HEK293 (cell line): ENCODE data around the gene LPCAT1.

Source experiments
- CTCF ChIA-PET: fragments of 350-600 bp; formaldehyde crosslinking; extraction: SDS; loops from one replicate; lab custom pipeline; 2021; ENCODE audit warnings: antibody characterized with exemption; lab: Yijun Ruan, JAX
- POLR2A ChIA-PET: fragments of 300-600 bp; formaldehyde crosslinking; extraction: SDS; loops from one replicate; lab custom pipeline; 2020; ENCODE audit warnings: antibody characterized with exemption, inconsistent platforms; lab: Yijun Ruan, JAX
- H3K27ac ChIP-seq: fragments of 200-500 bp; sonication (Bioruptor generic); 2 replicates; pipeline ENCODE4 v1.5.1; 2014; ENCODE audit warnings: low read depth, low read length, control low read depth, inconsistent platforms; ENCODE audit errors: extremely low read depth
- H3K36me3 ChIP-seq, 2 experiments: fragments of 200-500 bp in 1 of 2; sonication (Bioruptor generic) in 1 of 2; 1 replicate in 1 of 2; 2 replicates in 1 of 2; pipeline ENCODE4 v1.5.1; 2014 to 2017; ENCODE audit warnings: inconsistent platforms in 2 of 2, low read length in 2 of 2; ENCODE audit not compliant: control insufficient read depth in 2 of 2, insufficient read depth in 1 of 2
- H3K4me1 ChIP-seq: fragments of 200-500 bp; sonication (Bioruptor generic); 2 replicates; pipeline ENCODE4 v1.5.1; 2014; ENCODE audit warnings: mild to moderate bottlenecking, low read length, inconsistent platforms; ENCODE audit not compliant: control insufficient read depth, insufficient read depth
- H3K4me3 ChIP-seq: 2 replicates; pipeline ENCODE4 v1.5.1; 2011; ENCODE audit warnings: low read depth, mild to moderate bottlenecking, control low read depth, low read length, moderate library complexity
- H3K9me3 ChIP-seq: fragments of 200-500 bp; sonication (Bioruptor generic); 2 replicates; pipeline ENCODE4 v1.5.1; 2014; ENCODE audit warnings: low read depth, low read length, inconsistent platforms; ENCODE audit not compliant: control insufficient read depth, insufficient read depth
- CTCF ChIP-seq: fragments of 450-650 bp; formaldehyde crosslinking; IDR thresholded peaks from 2 replicates; pipeline ENCODE4 v1.5.1; 2016; ENCODE audit warnings: missing biosample characterization, missing genetic modification characterization
- FEZF1 ChIP-seq: fragments of 450-650 bp; formaldehyde crosslinking; IDR thresholded peaks from 2 replicates; pipeline ENCODE4 v1.5.1; 2016; ENCODE audit warnings: missing biosample characterization, missing genetic modification characterization
- GLIS1 ChIP-seq: fragments of 450-650 bp; formaldehyde crosslinking; IDR thresholded peaks from 2 replicates; pipeline ENCODE4 v1.5.1; 2016; ENCODE audit warnings: missing biosample characterization, missing genetic modification characterization
- GLIS2 ChIP-seq: fragments of 450-650 bp; formaldehyde crosslinking; IDR thresholded peaks from 2 replicates; pipeline ENCODE4 v1.5.1; 2016; ENCODE audit warnings: missing biosample characterization, missing genetic modification characterization
- KLF1 ChIP-seq: fragments of 450-650 bp; formaldehyde crosslinking; IDR thresholded peaks from 2 replicates; pipeline ENCODE4 v1.5.1; 2016; ENCODE audit warnings: missing biosample characterization, missing genetic modification characterization
- MYNN ChIP-seq: fragments of 450-650 bp; formaldehyde crosslinking; IDR thresholded peaks from 2 replicates; pipeline ENCODE4 v1.5.1; 2016; ENCODE audit warnings: missing biosample characterization, missing genetic modification characterization, borderline replicate concordance
- MZF1 ChIP-seq: fragments of 450-650 bp; formaldehyde crosslinking; IDR thresholded peaks from 2 replicates; pipeline ENCODE4 v1.5.1; 2017; ENCODE audit warnings: missing biosample characterization, missing genetic modification characterization, borderline replicate concordance
- OVOL3 ChIP-seq: fragments of 450-650 bp; formaldehyde crosslinking; IDR thresholded peaks from 2 replicates; pipeline ENCODE4 v1.5.1; 2016; ENCODE audit warnings: missing biosample characterization, missing genetic modification characterization
- RBAK ChIP-seq: fragments of 450-650 bp; formaldehyde crosslinking; IDR thresholded peaks from 2 replicates; pipeline ENCODE4 v1.5.1; 2016; ENCODE audit warnings: missing biosample characterization, missing genetic modification characterization
- REPIN1 ChIP-seq: fragments of 450-650 bp; formaldehyde crosslinking; IDR thresholded peaks from 2 replicates; pipeline ENCODE4 v1.5.1; 2017; ENCODE audit warnings: missing biosample characterization, missing genetic modification characterization, low read depth
- SP2 ChIP-seq: fragments of 450-650 bp; formaldehyde crosslinking; IDR thresholded peaks from 2 replicates; pipeline ENCODE4 v1.5.1; 2016; ENCODE audit warnings: missing biosample characterization, missing genetic modification characterization
- ZFP41 ChIP-seq: fragments of 450-650 bp; formaldehyde crosslinking; IDR thresholded peaks from 2 replicates; pipeline ENCODE4 v1.5.1; 2016; ENCODE audit warnings: missing biosample characterization, missing genetic modification characterization, borderline replicate concordance
- ZIC2 ChIP-seq: fragments of 450-650 bp; formaldehyde crosslinking; IDR thresholded peaks from 2 replicates; pipeline ENCODE4 v1.5.1; 2016; ENCODE audit warnings: missing biosample characterization, missing genetic modification characterization
- ZNF169 ChIP-seq: fragments of 450-650 bp; formaldehyde crosslinking; IDR thresholded peaks from 2 replicates; pipeline ENCODE4 v1.5.1; 2016; ENCODE audit warnings: missing biosample characterization, missing genetic modification characterization
- ZNF354C ChIP-seq: fragments of 450-650 bp; formaldehyde crosslinking; IDR thresholded peaks from 2 replicates; pipeline ENCODE4 v1.5.1; 2016; ENCODE audit warnings: missing biosample characterization, missing genetic modification characterization, low read depth, borderline replicate concordance
- ZNF362 ChIP-seq: fragments of 450-650 bp; formaldehyde crosslinking; IDR thresholded peaks from 2 replicates; pipeline ENCODE4 v1.5.1; 2016; ENCODE audit warnings: missing biosample characterization, missing genetic modification characterization
- ZNF366 ChIP-seq: fragments of 450-650 bp; formaldehyde crosslinking; conservative IDR thresholded peaks from 2 replicates; pipeline ENCODE4 v1.5.1; 2016; ENCODE audit warnings: missing biosample characterization, missing genetic modification characterization
- ZNF423 ChIP-seq: fragments of 450-650 bp; formaldehyde crosslinking; IDR thresholded peaks from 2 replicates; pipeline ENCODE4 v1.5.1; 2016; ENCODE audit warnings: missing biosample characterization, missing genetic modification characterization
- ZNF501 ChIP-seq: fragments of 450-650 bp; formaldehyde crosslinking; IDR thresholded peaks from 2 replicates; pipeline ENCODE4 v1.5.1; 2016; ENCODE audit warnings: missing biosample characterization, missing genetic modification characterization
- ZNF677 ChIP-seq: fragments of 450-650 bp; IDR thresholded peaks from 2 replicates; pipeline ENCODE4 v1.5.0; 2018; ENCODE audit warnings: missing biosample characterization, mild to moderate bottlenecking, missing genetic modification characterization, moderate library complexity
- ZNF76 ChIP-seq: fragments of 450-650 bp; formaldehyde crosslinking; IDR thresholded peaks from 2 replicates; pipeline ENCODE4; 2016; ENCODE audit warnings: low read depth, missing biosample characterization, missing genetic modification characterization, borderline replicate concordance
- ZNF830 ChIP-seq: fragments of 450-650 bp; IDR thresholded peaks from 2 replicates; pipeline ENCODE4 v1.5.0; 2018; ENCODE audit warnings: missing biosample characterization, missing genetic modification characterization, low read depth, mild to moderate bottlenecking, moderate library complexity
- ZSCAN30 ChIP-seq: fragments of 450-650 bp; IDR thresholded peaks from 2 replicates; pipeline ENCODE4 v1.5.1; 2018; ENCODE audit warnings: missing biosample characterization, mild to moderate bottlenecking, missing genetic modification characterization, moderate library complexity
- TF ChIP-seq, protein P1 (sequence below): fragments of 450-650 bp; formaldehyde crosslinking; IDR thresholded peaks from 2 replicates; pipeline ENCODE4 v1.5.1; 2016; ENCODE audit warnings: missing biosample characterization, missing genetic modification characterization, low read depth
- TF ChIP-seq, protein P2 (sequence below): sonication (generic); formaldehyde crosslinking; IDR thresholded peaks from 2 replicates; pipeline ENCODE4 v1.8.1; 2022; ENCODE audit warnings: mild to moderate bottlenecking, moderate library complexity, missing genetic modification reagents
- TF ChIP-seq, protein P3 (sequence below): fragments of 450-650 bp; formaldehyde crosslinking; IDR thresholded peaks from 2 replicates; pipeline ENCODE4 v1.5.1; 2017; ENCODE audit warnings: missing biosample characterization, missing genetic modification characterization

Gene LPCAT1

DNA sequence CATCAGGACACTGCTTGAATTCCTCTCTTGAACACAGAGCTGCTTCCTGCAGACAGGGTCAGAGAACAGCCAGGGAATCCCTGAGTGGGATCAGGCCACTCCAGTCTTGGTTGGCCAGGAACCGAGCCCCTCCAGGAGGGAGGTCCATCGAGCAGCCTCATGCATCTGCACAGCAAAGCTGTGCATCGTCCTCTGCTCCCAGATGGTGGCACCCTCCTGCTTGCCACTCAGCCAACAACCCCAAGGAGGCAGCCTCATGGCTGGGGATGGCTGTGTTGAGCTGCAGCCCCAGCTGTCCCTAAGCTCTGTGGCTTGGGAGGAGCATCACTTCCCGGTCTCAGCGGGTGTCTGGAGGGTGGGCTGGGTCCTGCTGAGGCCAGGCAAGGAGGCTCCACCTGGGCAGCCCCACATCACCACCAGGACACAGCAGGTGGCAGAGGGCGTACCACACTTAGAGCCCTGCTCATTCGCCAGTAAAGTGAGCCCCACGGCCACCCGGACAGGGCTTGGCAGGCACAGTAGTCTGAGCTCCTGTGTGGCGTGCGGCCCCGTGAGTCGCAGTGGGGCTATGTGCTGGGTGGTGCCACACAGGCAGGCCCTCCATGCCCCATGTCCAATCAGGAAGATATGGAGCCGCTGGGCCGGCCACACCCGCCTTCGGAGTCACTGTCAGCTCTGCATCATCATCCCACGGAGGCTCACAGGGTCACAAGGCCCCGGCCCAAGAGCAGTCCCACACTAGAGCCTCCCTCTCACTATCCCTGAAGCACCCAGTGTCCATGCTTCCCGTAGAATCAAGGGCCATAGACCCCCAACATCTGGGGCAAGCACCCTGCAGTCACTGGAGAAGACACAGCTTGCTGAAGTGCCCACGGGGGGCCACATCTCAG is 11.9 kb downstream of the LPCAT1 start:
- Histone ChIP-seq H3K27ac (no peak overlapping the region), H3K36me3 (peaks cover 4 to 78% of the 10 kb centered on the region in 2 experiments; a peak in 1 of 3 replicates), H3K4me3 (no peak overlapping the region), H3K4me1 (no peaks in the 10 kb centered on the region; the same call in 1 of the 2 replicates), H3K9me3 (no peaks in the 10 kb centered on the region)
- ChIA-PET POLR2A (interaction anchor here (0.7 kb wide), 1 partner anchor 9 kb away, joined by 3 read pairs; no protein-coding TSS in a partner anchor), CTCF (interaction anchor here (0.6 to 1.5 kb wide), 5 partner anchors 9 to 493 kb away, joined by 3 to 5 read pairs (median 3); no protein-coding TSS in a partner anchor)
- TF ChIP-seq KLF1 (tag by site-specific recombination): peak; percentile 64
- peak; percentile 98 for TF ChIP-seq ZIC2 (tag by site-specific recombination)
- TF ChIP-seq ZNF76 (tag by site-specific recombination): no peak
- TF ChIP-seq ZNF423: no peak
- no peak for TF ChIP-seq ZFP41 (tag by site-specific recombination)
- TF ChIP-seq, protein P1, sequence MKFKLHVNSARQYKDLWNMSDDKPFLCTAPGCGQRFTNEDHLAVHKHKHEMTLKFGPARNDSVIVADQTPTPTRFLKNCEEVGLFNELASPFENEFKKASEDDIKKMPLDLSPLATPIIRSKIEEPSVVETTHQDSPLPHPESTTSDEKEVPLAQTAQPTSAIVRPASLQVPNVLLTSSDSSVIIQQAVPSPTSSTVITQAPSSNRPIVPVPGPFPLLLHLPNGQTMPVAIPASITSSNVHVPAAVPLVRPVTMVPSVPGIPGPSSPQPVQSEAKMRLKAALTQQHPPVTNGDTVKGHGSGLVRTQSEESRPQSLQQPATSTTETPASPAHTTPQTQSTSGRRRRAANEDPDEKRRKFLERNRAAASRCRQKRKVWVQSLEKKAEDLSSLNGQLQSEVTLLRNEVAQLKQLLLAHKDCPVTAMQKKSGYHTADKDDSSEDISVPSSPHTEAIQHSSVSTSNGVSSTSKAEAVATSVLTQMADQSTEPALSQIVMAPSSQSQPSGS (tag by site-specific recombination): no peak
- no peak for TF ChIP-seq OVOL3
- no peak for TF ChIP-seq ZNF366 (tag by site-specific recombination)
- no peak for TF ChIP-seq ZSCAN30 (tag by site-specific recombination)
- TF ChIP-seq ZNF362 (tag by site-specific recombination): no peak
- TF ChIP-seq RBAK (tag by site-specific recombination): no peak
- TF ChIP-seq SP2 (tag by site-specific recombination): no peak
- no peak for TF ChIP-seq MYNN (tag by site-specific recombination)
- TF ChIP-seq FEZF1: no peak
- TF ChIP-seq, protein P2, sequence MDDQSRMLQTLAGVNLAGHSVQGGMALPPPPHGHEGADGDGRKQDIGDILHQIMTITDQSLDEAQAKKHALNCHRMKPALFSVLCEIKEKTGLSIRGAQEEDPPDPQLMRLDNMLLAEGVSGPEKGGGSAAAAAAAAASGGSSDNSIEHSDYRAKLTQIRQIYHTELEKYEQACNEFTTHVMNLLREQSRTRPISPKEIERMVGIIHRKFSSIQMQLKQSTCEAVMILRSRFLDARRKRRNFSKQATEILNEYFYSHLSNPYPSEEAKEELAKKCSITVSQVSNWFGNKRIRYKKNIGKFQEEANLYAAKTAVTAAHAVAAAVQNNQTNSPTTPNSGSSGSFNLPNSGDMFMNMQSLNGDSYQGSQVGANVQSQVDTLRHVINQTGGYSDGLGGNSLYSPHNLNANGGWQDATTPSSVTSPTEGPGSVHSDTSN: 0 out of 2 replicates have a peak, but pooled peaks have one; percentile 45
- peak; percentile 51 for TF ChIP-seq GLIS2 (tag by site-specific recombination)
- TF ChIP-seq ZNF169 (tag by site-specific recombination): no peak
- TF ChIP-seq GLIS1 (tag by site-specific recombination): peak; percentile 55; the same call in 1 of the 2 replicates
- TF ChIP-seq, protein P3, sequence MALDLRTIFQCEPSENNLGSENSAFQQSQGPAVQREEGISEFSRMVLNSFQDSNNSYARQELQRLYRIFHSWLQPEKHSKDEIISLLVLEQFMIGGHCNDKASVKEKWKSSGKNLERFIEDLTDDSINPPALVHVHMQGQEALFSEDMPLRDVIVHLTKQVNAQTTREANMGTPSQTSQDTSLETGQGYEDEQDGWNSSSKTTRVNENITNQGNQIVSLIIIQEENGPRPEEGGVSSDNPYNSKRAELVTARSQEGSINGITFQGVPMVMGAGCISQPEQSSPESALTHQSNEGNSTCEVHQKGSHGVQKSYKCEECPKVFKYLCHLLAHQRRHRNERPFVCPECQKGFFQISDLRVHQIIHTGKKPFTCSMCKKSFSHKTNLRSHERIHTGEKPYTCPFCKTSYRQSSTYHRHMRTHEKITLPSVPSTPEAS (tag by site-specific recombination): no peak
- no peak for TF ChIP-seq ZNF830
- no peak for TF ChIP-seq ZNF677 (tag by site-specific recombination)
- TF ChIP-seq CTCF: peak; percentile 61
- TF ChIP-seq ZNF501: no peak
- no peak for TF ChIP-seq ZNF354C
- TF ChIP-seq REPIN1 (tag by site-specific recombination): no peak
- TF ChIP-seq MZF1 (tag by site-specific recombination): no peak
